Measurements from ENCODE around the gene ISYNA1. TPM values are rescaled to one million over a fixed set of nuclear protein-coding genes. Genes with fewer than 3 reads are reported as not detected.
A peak's percentile ranks its signal among the peaks of the same experiment; 100 is the strongest.

ISYNA1 gene
- total and polyA plus RNA-seq, 12 donors, result 3.2 to 313 (median 78.7) TPM

- peak; percentile 70 to 89 (median 82) for DNase-seq
- Histone ChIP-seq H3K9me3 (replicated peaks in 1 of 3) (no peaks in the 10 kb centered on the region), H3K27me3 (no peaks in the 10 kb centered on the region), H3K4me1 (replicated peaks in 1 of 2) (peaks cover 21 to 44% of the 10 kb centered on the region in 2 donors), H3K4me3 (no peak overlapping the region), H3K36me3 (replicated peaks in 1 of 2) (peaks cover 0 to 47% of the 10 kb centered on the region in 2 donors), H3K27ac (peak overlapping the region in 2 of 5 donors; percentile 26 to 44)
- intact Hi-C loops (cut with DNase I), result loop anchor here (10.0 kb wide), 2 partner anchors 138 to 398 kb away; no protein-coding TSS in a partner anchor
- TF ChIP-seq CTCF (IDR thresholded peaks at IDR 0.05) (no peak), POLR2A (IDR thresholded peaks at IDR 0.05) (no peak)
- 31 to 61% (median 45%) methylated on average over 3 to 9 of the region's 9 CpGs for WGBS, 4 donors
These were observed 19.0 kb upstream of the ISYNA1 start for GRCh38 chr19:18456974-18457373.

DNA sequence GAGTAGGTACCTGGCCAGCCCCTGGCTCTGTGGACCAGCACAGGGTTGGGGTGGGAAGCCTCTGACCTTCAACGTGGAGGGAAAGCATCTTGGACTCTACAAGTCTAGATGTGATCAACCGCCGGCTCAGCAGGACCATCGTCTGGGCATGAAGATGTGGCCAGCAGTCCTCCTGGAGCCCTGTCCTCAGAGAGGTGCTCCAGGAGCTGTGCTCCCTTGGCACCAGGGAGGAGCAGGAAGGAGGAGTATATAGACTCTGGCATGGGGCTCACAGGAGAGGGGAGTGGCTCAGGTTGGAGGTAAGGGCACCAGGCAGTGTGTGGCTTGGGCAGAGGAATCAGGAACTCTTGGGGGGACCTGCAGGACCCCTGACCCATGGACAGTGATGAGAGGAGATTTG lies 18.3 kb upstream of the ISYNA1 start:
- intact Hi-C loops (cut with DNase I), result loop anchor here (10.0 kb wide), 2 partner anchors 139 to 399 kb away; no protein-coding TSS in a partner anchor
- H3K4me3 ChIP-seq, result no peak overlapping the region
- H3K4me1 ChIP-seq (replicated peaks in 1 of 2), result peaks cover 21 to 44% of the 10 kb centered on the region in 2 donors
- peaks cover 0 to 47% of the 10 kb centered on the region in 2 donors for H3K36me3 ChIP-seq (replicated peaks in 1 of 2)
- H3K9me3 ChIP-seq (replicated peaks in 1 of 3), result no peaks in the 10 kb centered on the region
- 88 to 94% (median 93%) methylated on average over 3 to 4 of the region's 4 CpGs for WGBS, 4 donors
- TF ChIP-seq POLR2A (IDR thresholded peaks at IDR 0.05) (no peak), CTCF (IDR thresholded peaks at IDR 0.05) (no peak)
- peak overlapping the region in 2 of 5 donors; percentile 20 to 44 for H3K27ac ChIP-seq
- no peaks in the 10 kb centered on the region for H3K27me3 ChIP-seq
- no peak for DNase-seq

DNA sequence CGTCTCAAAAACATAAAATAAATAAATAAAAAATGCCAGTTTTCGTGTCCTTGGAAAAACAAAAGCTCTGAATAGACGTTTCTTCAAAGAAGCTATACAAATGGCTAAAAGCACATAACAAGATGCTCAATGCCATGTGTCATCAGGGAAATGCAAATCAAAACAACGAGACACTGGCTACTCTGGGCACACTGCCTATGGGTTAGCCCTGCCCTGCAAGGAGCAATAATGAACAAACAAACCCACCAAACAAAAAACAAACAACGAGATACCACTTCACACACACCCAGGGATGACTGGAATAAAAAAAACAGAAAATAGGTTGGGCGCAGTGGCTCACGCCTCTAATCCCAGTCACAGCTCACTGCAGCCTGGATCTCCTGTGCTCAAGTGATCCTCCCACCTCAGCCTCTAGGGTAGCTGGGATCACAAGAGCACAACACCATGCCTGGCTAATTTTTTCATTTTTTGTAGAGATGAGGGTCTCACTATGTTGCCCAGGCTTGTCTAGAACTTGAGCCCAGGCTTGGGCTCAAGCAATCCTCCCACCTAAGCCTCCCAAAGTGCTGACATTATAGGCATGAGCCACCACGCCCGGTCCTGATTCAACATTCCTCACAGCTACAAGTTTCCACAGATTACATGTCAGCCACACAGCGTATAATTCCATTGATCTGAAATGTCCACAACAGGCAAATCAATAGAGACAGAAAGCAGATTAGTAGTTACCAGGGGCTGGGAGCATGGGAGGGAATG lies 15.5 kb upstream of the ISYNA1 start:
- 74 to 78% (median 76%) methylated on average over 10 of the region's 10 CpGs for WGBS, 4 donors
- intact Hi-C loops (cut with DNase I), result loop anchor here (10.0 kb wide), 2 partner anchors 141 to 401 kb away; no protein-coding TSS in a partner anchor

More for the DNA sequence above, 15.5 kb upstream of the ISYNA1 start:
- H3K27me3 ChIP-seq, result no peaks in the 10 kb centered on the region
- H3K4me3 ChIP-seq, result no peak overlapping the region
- no peaks in the 10 kb centered on the region for H3K9me3 ChIP-seq (replicated peaks in 1 of 3)
- H3K27ac ChIP-seq, result no peak overlapping the region
- peaks cover 4 to 22% of the 10 kb centered on the region in 2 donors for H3K4me1 ChIP-seq (replicated peaks in 1 of 2)
- peaks cover 0 to 61% of the 10 kb centered on the region in 2 donors for H3K36me3 ChIP-seq (replicated peaks in 1 of 2)
- TF ChIP-seq CTCF (IDR thresholded peaks at IDR 0.05) (no peak), POLR2A (IDR thresholded peaks at IDR 0.05) (no peak)
- no peak for DNase-seq

Data from adrenal gland (tissue), 12 donors.